Measurements from ENCODE around the gene SFTA2.
"Not testable (repeated sequence)": the region's sequence is repeated elsewhere in the genome, so short reads cannot be mapped to it uniquely, and the experiment has no call there.

Gene SFTA2

GRCh38 chr6:30939473-30939872 is 7.5 kb upstream of the SFTA2 start:
- Histone ChIP-seq H3K9me3 (ENCODE audit: control insufficient read depth, low read length) (no peaks in the 10 kb centered on the region), H3K27me3 (ENCODE audit: control insufficient read depth, insufficient read depth, low read length) (peaks cover 6% of the 10 kb centered on the region), H3K36me3 (ENCODE audit: control insufficient read depth, insufficient read depth, low read length) (peaks cover 10% of the 10 kb centered on the region), H3K9ac (ENCODE audit: low read length) (peak overlapping the region; percentile 84), H3K4me1 (ENCODE audit: control insufficient read depth, insufficient read depth, low read length) (peaks cover 65% of the 10 kb centered on the region), H3K4me3 (ENCODE audit: low read length) (no peak overlapping the region)

GRCh38 chr6:30938730-30939129 is 6.8 kb upstream of the SFTA2 start:
- peaks cover 6% of the 10 kb centered on the region for H3K27me3 ChIP-seq (ENCODE audit: control insufficient read depth, insufficient read depth, low read length)
- peaks cover 72% of the 10 kb centered on the region for H3K4me1 ChIP-seq (ENCODE audit: control insufficient read depth, insufficient read depth, low read length)

GRCh38 chr6:30937265-30937664 is 5.3 kb upstream of the SFTA2 start:
- no peak overlapping the region for H3K4me3 ChIP-seq (ENCODE audit: low read length)
- no peak overlapping the region for H3K9ac ChIP-seq (ENCODE audit: low read length)
- H3K4me1 ChIP-seq (ENCODE audit: control insufficient read depth, insufficient read depth, low read length): peaks cover 73% of the 10 kb centered on the region
- no peaks in the 10 kb centered on the region for H3K9me3 ChIP-seq (ENCODE audit: control insufficient read depth, low read length)
- H3K27me3 ChIP-seq (ENCODE audit: control insufficient read depth, insufficient read depth, low read length): no peaks in the 10 kb centered on the region
- H3K36me3 ChIP-seq (ENCODE audit: control insufficient read depth, insufficient read depth, low read length): peaks cover 5% of the 10 kb centered on the region

More at GRCh38 chr6:30938730-30939129, 6.8 kb upstream of the SFTA2 start:
- Histone ChIP-seq H3K9ac (ENCODE audit: low read length) (peak overlapping the region; percentile 41), H3K9me3 (ENCODE audit: control insufficient read depth, low read length) (no peaks in the 10 kb centered on the region), H3K4me3 (ENCODE audit: low read length) (no peak overlapping the region), H3K36me3 (ENCODE audit: control insufficient read depth, insufficient read depth, low read length) (peaks cover 10% of the 10 kb centered on the region)

- no peak overlapping the region for H3K4me3 ChIP-seq (ENCODE audit: low read length)
- no peaks in the 10 kb centered on the region for H3K9me3 ChIP-seq (ENCODE audit: control insufficient read depth, low read length)
- H3K9ac ChIP-seq (ENCODE audit: low read length): no peak overlapping the region
- H3K27me3 ChIP-seq (ENCODE audit: control insufficient read depth, insufficient read depth, low read length): no peaks in the 10 kb centered on the region
- peaks cover 80% of the 10 kb centered on the region for H3K4me1 ChIP-seq (ENCODE audit: control insufficient read depth, insufficient read depth, low read length)
- H3K36me3 ChIP-seq (ENCODE audit: control insufficient read depth, insufficient read depth, low read length): no peaks in the 10 kb centered on the region
These were observed 3.0 kb upstream of the SFTA2 start for GRCh38 chr6:30935018-30935417.

- Histone ChIP-seq H3K36me3 (ENCODE audit: control insufficient read depth, insufficient read depth, low read length) (no peaks in the 10 kb centered on the region), H3K9ac (ENCODE audit: low read length) (peak overlapping the region; percentile 14), H3K27me3 (ENCODE audit: control insufficient read depth, insufficient read depth, low read length) (no peaks in the 10 kb centered on the region), H3K9me3 (ENCODE audit: control insufficient read depth, low read length) (peaks cover 6% of the 10 kb centered on the region), H3K4me3 (ENCODE audit: low read length) (no peak overlapping the region), H3K4me1 (ENCODE audit: control insufficient read depth, insufficient read depth, low read length) (peaks cover 59% of the 10 kb centered on the region)
These were observed 845 bp upstream of the SFTA2 start for GRCh38 chr6:30932665-30933365.

GRCh38 chr6:30931272-30931671 is 698 bp downstream of the SFTA2 start:
- peak overlapping the region; percentile 14 for H3K9ac ChIP-seq (ENCODE audit: low read length)

GRCh38 chr6:30930506-30930905 is 1.5 kb downstream of the SFTA2 start:
- Histone ChIP-seq H3K9ac (ENCODE audit: low read length) (no peak overlapping the region), H3K4me1 (ENCODE audit: control insufficient read depth, insufficient read depth, low read length) (peaks cover 63% of the 10 kb centered on the region), H3K4me3 (ENCODE audit: low read length) (no peak overlapping the region), H3K9me3 (ENCODE audit: control insufficient read depth, low read length) (peaks cover 6% of the 10 kb centered on the region), H3K36me3 (ENCODE audit: control insufficient read depth, insufficient read depth, low read length) (no peaks in the 10 kb centered on the region), H3K27me3 (ENCODE audit: control insufficient read depth, insufficient read depth, low read length) (no peaks in the 10 kb centered on the region)

More at GRCh38 chr6:30931272-30931671, 698 bp downstream of the SFTA2 start:
- H3K4me3 ChIP-seq (ENCODE audit: low read length): peak overlapping the region; percentile 2
- H3K36me3 ChIP-seq (ENCODE audit: control insufficient read depth, insufficient read depth, low read length): no peaks in the 10 kb centered on the region
- no peaks in the 10 kb centered on the region for H3K27me3 ChIP-seq (ENCODE audit: control insufficient read depth, insufficient read depth, low read length)
- H3K9me3 ChIP-seq (ENCODE audit: control insufficient read depth, low read length): peaks cover 6% of the 10 kb centered on the region
- H3K4me1 ChIP-seq (ENCODE audit: control insufficient read depth, insufficient read depth, low read length): peaks cover 61% of the 10 kb centered on the region

GRCh38 chr6:30928677-30929076 is 3.3 kb downstream of the SFTA2 start:
- peaks cover 6% of the 10 kb centered on the region for H3K9me3 ChIP-seq (ENCODE audit: control insufficient read depth, low read length)
- no peaks in the 10 kb centered on the region for H3K27me3 ChIP-seq (ENCODE audit: control insufficient read depth, insufficient read depth, low read length)
- H3K9ac ChIP-seq (ENCODE audit: low read length): no peak overlapping the region
- H3K4me3 ChIP-seq (ENCODE audit: low read length): no peak overlapping the region
- no peaks in the 10 kb centered on the region for H3K36me3 ChIP-seq (ENCODE audit: control insufficient read depth, insufficient read depth, low read length)
- peaks cover 46% of the 10 kb centered on the region for H3K4me1 ChIP-seq (ENCODE audit: control insufficient read depth, insufficient read depth, low read length)

GRCh38 chr6:30927080-30927479 is 4.9 kb downstream of the SFTA2 start:
- H3K9me3 ChIP-seq (ENCODE audit: control insufficient read depth, low read length); H3K9ac ChIP-seq (ENCODE audit: low read length); H3K4me3 ChIP-seq (ENCODE audit: low read length); H3K27me3 ChIP-seq (ENCODE audit: control insufficient read depth, insufficient read depth, low read length); H3K36me3 ChIP-seq (ENCODE audit: control insufficient read depth, insufficient read depth, low read length): not testable (repeated sequence)
- H3K4me1 ChIP-seq (ENCODE audit: control insufficient read depth, insufficient read depth, low read length): peaks cover 34% of the 10 kb centered on the region

GRCh38 chr6:30926644-30927043 is 5.3 kb downstream of the SFTA2 start:
- Histone ChIP-seq H3K4me3 (ENCODE audit: low read length) (no peak overlapping the region), H3K27me3 (ENCODE audit: control insufficient read depth, insufficient read depth, low read length) (no peaks in the 10 kb centered on the region), H3K9me3 (ENCODE audit: control insufficient read depth, low read length) (peaks cover 6% of the 10 kb centered on the region), H3K4me1 (ENCODE audit: control insufficient read depth, insufficient read depth, low read length) (peaks cover 29% of the 10 kb centered on the region), H3K36me3 (ENCODE audit: control insufficient read depth, insufficient read depth, low read length) (no peaks in the 10 kb centered on the region), H3K9ac (ENCODE audit: low read length) (no peak overlapping the region)

- H3K4me1 ChIP-seq (ENCODE audit: control insufficient read depth, insufficient read depth, low read length): peaks cover 22% of the 10 kb centered on the region
- not testable (repeated sequence) for H3K27me3 ChIP-seq (ENCODE audit: control insufficient read depth, insufficient read depth, low read length); H3K4me3 ChIP-seq (ENCODE audit: low read length); H3K9ac ChIP-seq (ENCODE audit: low read length); H3K9me3 ChIP-seq (ENCODE audit: control insufficient read depth, low read length)
- H3K36me3 ChIP-seq (ENCODE audit: control insufficient read depth, insufficient read depth, low read length): peaks cover 20% of the 10 kb centered on the region
These were observed 7.8 kb downstream of the SFTA2 start for GRCh38 chr6:30924040-30924627.

- no peak overlapping the region for H3K9ac ChIP-seq (ENCODE audit: low read length)
- no peaks in the 10 kb centered on the region for H3K27me3 ChIP-seq (ENCODE audit: control insufficient read depth, insufficient read depth, low read length)
- H3K4me1 ChIP-seq (ENCODE audit: control insufficient read depth, insufficient read depth, low read length): peaks cover 19% of the 10 kb centered on the region
- H3K36me3 ChIP-seq (ENCODE audit: control insufficient read depth, insufficient read depth, low read length): peaks cover 23% of the 10 kb centered on the region
- no peaks in the 10 kb centered on the region for H3K9me3 ChIP-seq (ENCODE audit: control insufficient read depth, low read length)
- H3K4me3 ChIP-seq (ENCODE audit: low read length): no peak overlapping the region
These were observed 9.5 kb downstream of the SFTA2 start for GRCh38 chr6:30922447-30922852.

All from mucosa of stomach (tissue), 1 donor.